Measurements from ENCODE around the gene METTL24. TPM values are rescaled to one million over a fixed set of nuclear protein-coding genes. Genes with fewer than 3 reads are reported as not detected.
"Not testable (repeated sequence)": the region's sequence is repeated elsewhere in the genome, so short reads cannot be mapped to it uniquely, and the experiment has no call there.

Gene METTL24
- polyA plus RNA-seq, 1 donor: 0.37 TPM

- DNase-seq (ENCODE audit: low read depth): no peak
Measured at GRCh38 chr6:110315207-110315868, 42.8 kb downstream of the METTL24 start.

DNA sequence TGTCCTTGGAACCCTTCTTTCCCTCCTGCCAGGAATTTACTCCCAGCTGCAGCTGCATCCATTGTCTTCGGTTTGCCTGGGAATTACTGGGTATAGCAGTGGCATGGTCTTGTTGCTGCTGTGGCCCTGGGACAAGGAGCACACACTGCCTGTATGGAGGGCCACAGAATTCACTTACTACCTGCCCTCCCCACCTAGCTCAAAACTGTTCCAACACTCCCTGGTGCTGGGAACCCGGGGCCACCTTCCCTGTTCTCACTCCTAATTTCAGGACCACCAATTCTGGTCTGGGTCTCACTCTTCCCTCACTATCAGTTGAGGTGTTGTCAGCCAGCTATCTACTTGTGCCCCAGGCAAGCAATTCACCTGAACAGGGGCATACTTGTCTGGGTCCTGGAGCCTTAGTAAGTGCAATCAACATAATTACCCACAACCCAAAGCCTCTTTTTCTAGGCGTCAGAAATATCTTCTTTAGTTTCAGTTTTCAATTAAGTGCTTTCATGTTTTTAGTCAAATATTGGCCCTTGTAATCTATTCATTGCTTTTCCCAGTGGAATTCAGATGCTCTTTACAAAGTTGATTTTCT is 47.2 kb downstream of the METTL24 start:
- no peak for DNase-seq (ENCODE audit: low read depth)

GRCh38 chr6:110309432-110309831 is 48.7 kb downstream of the METTL24 start:
- not testable (repeated sequence) for DNase-seq (ENCODE audit: low read depth)

- no peak for DNase-seq (ENCODE audit: low read depth)
Measured at GRCh38 chr6:110307368-110307767, 50.8 kb downstream of the METTL24 start.

DNA sequence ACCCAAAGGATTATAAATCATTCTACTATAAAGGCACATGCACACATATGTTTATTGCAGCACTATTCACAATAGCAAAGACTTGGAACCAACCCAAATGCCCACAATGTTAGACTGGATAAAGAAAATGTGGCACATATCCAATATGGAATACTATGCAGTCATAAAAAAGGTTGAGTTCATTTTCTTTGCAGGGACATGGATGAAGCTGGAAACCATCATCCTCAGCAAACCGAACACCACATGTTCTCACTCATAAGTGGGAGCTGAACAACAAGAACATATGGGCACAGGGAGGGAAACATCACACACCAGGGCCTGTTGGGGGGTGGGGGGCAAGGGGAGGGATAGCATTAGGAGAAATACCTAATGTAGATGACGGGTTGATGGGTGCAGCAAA is 52.3 kb downstream of the METTL24 start:
- DNase-seq (ENCODE audit: low read depth): not testable (repeated sequence)

- not testable (repeated sequence) for DNase-seq (ENCODE audit: low read depth)
Measured at GRCh38 chr6:110303692-110304091, 54.5 kb downstream of the METTL24 start.

- no peak for DNase-seq (ENCODE audit: low read depth)
Measured at GRCh38 chr6:110298916-110299315, 59.2 kb downstream of the METTL24 start.

- DNase-seq (ENCODE audit: low read depth): no peak
Measured at GRCh38 chr6:110298411-110298810, 59.7 kb downstream of the METTL24 start.

DNA sequence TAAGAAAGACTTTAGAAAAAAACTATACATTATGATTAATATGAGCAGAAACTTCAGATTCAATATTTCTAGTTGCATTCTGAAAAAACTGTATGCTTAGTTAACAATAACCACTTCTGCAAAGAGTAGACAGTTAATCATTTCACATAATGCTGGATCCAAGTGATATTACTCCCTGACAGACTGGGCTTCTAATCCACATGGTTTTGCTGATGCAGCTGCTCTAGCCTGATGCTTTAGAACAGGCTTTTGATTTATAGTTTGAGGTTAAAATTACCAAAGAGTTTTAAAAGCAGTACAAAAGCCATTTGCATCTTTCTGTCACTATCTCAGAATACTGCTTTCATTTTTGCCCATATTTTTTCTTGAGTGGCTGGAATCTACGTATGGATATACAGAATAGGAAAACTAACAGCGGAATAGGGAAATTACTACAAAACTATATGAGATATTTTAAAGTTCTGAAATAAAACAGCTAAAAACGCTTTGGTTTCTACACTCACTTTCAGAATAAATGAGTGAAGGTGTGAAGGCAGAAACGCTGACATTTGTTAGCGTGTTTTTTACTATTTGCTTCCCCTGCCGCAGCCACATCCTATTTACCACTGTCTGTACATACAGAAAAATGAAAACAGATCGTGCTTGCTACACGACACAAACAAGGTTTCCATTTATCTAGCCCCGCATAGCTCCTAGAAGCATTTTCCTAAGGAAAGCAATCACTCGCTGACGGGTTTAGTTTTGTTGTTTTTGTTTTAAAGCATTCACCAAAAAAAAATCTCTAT is 61.7 kb downstream of the METTL24 start:
- DNase-seq (ENCODE audit: low read depth): no peak

DNA sequence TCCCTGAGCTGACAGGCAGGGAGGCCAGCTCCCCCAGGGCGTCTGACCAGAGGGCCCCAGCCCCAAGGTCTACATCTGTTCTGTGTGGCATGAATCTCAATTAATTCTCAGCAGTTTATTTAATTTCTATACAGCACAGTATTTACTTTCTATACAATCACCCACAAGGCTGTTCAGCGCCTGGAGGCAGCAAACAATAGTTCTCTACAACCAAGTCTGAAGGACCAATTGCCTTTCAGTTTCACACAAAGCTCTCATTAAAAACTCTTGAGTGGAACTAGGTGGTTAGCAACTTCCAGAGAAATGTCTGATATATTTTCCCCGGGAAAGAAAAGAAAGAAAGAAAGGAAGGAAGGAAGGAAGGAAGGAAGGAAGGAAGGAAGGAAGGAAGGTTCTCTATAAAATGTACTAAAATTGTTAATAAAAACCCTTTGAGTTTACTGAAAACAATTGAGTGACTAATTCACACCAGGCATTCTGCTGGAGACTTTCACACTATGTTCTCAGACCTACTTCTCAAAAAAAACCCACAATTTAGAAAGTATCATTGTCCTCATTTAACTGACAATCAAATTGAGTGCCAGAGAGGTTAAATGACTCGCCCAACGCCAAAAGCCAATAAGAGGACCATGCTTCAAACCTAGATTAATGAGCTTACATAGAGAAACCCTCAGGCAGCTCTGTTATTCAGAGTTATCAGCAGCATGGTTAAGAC is 62.5 kb downstream of the METTL24 start:
- no peak for DNase-seq (ENCODE audit: low read depth)

DNA sequence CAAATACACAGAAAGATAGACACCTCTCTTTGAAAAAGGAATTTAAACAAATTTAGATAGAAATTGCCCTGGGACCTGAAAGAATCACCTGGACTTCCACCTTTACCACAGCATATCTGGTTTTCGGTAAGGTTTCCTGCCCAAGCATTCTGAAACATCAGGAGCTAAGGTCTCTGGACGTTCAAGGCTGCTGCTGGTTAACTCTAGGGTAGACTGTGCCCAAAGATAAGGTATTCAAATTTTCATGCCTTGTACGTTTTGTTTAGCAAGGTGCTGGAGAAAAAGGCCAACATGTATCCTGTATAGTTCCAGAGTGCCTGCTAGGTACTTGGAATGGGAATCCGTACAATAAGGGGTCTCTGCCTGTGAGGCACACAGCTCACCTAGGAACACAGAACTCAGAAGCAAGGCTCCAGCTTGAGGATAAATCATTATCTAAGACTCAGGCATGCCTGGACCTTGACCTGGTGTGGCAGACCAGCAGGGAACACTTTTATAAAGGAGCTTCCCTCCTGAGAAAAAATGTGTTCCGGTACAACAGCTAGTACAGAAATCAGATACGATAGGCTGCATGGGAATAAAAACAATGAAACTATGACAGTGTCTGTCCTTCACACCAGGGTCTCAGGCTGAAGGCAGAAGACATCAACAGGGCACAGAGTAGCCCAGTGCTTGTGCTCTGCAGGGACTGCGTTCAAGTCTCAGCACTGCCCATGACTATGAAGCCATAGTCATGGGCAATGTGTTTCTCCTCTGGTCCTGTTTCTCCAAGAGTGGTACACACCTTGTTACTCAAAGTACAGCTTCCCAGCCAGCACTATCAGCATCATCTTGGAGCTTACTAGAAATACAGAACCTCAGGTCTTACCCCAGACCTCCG is 70.4 kb downstream of the METTL24 start:
- DNase-seq (ENCODE audit: low read depth): no peak

DNA sequence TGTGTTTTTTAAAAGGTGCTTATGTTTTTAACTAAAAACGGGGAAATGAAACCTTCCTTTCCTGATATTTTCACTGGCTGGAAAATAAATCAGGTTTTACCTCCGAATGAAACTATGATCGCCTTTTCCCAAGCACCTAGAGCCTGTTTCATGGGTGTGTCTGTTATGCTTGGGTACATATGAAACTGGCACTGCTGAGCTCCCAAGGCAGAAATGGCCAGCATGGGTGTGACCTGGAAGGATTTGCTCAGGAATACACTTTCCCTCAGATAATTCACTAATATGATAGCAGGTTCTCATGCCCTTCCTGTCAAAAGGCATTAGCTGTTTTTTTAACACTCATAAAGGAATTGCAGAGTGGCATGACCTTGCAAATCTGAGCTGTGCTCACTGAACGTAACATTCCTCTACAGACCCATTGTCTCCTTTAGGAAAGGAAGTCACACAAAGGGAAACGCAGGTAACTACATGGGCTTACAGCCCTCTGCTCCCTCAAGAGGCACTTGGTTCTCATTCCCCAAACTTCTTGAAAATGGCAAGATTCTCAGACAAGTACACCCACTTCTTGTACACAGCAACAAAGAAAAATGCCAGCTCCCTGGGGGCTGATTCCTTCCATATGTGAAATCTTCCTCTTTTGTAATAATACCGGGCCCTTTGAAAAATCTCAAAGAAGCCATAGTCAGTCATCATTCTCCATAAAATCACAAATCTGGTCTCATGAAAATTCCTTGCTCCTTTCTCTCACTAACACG is 72.7 kb downstream of the METTL24 start:
- DNase-seq (ENCODE audit: low read depth): no peak

GRCh38 chr6:110284855-110285254 is 73.3 kb downstream of the METTL24 start:
- no peak for DNase-seq (ENCODE audit: low read depth)

GRCh38 chr6:110283657-110284056 is 74.5 kb downstream of the METTL24 start:
- no peak for DNase-seq (ENCODE audit: low read depth)

GRCh38 chr6:110282412-110282811 is 75.7 kb downstream of the METTL24 start:
- DNase-seq (ENCODE audit: low read depth): no peak

GRCh38 chr6:110277100-110277665 is 81.0 kb downstream of the METTL24 start:
- DNase-seq (ENCODE audit: low read depth): no peak

DNA sequence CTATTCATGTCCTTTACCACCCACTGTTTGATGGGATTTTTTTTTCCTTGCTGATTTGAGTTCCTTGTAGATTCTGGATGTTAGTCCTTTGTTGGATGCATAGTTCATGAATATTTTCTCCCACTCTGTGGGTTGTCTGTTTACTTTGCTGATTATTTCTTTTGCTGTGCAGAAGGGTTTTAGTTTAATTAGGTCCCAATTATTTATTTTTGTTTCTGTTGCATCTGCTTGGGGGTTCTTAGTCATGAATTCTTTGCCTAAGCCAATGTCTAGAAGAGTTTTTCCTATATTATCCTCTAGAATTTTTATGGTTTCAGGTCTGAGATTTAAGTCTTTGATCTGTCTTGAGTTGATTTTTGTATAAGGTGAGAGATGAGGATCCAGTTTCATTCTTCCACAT is 85.4 kb downstream of the METTL24 start:
- DNase-seq (ENCODE audit: low read depth): not testable (repeated sequence)

GRCh38 chr6:110271732-110272022 is 86.5 kb downstream of the METTL24 start:
- DNase-seq (ENCODE audit: low read depth): no peak

DNA sequence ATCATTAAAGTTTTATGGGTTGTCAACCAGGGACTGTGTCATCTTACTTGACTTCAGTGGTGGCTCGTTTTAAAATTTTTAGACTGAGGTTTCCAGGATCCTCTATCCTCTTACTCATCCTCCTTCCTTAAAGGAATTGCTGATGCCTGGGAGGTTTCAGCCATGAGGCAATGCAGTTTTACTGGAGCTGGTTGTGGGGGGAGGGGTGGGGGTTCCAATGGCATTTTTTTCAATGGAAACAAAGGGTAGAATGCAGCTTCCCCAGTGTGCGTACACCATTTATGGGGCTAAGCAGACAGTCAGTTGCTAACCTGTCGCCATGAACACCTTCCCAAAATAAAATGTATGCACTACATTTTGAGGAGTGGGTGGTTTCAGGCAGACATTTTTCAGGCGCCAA is 88.0 kb downstream of the METTL24 start:
- no peak for DNase-seq (ENCODE audit: low read depth)

DNA sequence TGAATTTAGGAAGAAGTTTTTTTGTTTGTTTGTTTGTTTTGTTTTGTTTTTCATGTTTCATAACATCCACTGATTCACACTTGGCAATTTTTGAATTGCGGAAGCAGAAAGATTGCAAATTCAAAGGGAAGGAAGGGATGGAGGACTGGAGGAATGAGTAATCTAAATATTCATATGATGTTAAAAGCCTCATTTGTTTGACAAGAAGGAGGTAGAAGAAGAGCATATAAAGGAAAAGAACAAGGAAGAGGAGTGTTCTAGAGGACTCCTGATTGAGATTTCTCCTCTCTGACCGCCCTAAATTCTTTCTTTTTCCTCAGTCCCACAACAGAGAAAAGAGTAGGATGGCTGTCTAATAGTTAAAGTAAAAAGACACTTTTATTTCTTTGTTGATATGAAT is 88.5 kb downstream of the METTL24 start:
- no peak for DNase-seq (ENCODE audit: low read depth)
